ENCODE results near the gene PSMB2. TPM values are rescaled to one million over a fixed set of nuclear protein-coding genes. Genes with fewer than 3 reads are reported as not detected.
"Not testable (repeated sequence)": the region's sequence is repeated elsewhere in the genome, so short reads cannot be mapped to it uniquely, and the experiment has no call there.

PSMB2 gene
- 39.3 TPM for total RNA-seq

DNA sequence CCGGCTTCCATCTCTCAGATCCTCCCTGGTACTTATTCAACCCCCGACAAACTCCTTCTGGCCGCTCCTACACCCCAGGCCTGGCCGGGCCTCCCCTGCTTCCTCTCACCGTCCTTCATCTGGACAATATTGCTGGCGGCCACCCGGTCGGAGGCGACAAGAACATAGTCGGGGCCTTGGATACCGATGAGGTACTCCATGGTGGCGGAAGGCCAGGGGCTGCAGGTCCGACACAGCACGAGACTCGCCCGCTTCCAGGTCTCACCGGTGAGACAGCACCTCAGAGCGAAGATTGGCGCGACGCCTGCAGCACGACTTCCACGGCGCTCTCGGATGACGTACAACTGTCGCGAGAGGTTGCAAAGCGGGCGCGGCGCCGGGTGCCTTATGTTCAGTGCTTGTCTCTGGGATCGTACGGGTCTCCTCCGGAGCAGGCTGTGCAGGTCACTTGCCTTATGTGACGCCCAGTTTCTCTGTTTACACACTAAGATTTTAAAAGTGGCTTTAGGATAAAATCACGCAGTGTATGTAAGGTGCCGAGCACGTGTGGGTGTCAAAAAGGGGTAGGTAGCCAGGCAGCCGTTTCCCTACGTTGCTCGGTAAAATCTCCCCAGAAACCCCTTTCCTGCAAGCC is at the start of gene PSMB2:
Gene PSMB2 (minus strand): TSS at position 294 of the 634 bp plus-strand sequence. CDS start 94 bp downstream, at position 200.
- DNase-seq (ENCODE audit: low spot score) (peak; percentile 97), ATAC-seq (peak; percentile 90)

DNA sequence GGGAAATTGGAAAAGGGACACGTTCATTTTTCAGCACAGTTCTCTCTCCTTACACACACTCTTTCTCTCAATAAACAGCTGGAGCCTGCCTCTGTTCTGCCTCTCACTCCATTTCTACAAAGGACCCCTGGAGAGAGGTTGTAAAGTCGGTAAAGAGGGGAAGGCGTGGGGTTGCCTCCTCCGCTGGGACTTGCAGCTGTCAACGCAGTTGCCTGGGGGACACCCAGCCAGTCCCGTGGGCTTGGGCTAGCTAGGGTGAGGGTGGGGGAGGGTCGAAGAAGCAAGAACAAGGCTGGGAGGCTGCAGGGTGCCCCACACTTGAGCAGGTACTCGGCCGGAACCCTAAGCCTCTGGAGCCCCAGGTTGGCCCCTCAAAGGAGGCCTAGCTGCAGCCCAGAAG is 49.8 kb upstream of the PSMB2 start:
- no peak for DNase-seq (ENCODE audit: low spot score)
- no peak for ATAC-seq

DNA sequence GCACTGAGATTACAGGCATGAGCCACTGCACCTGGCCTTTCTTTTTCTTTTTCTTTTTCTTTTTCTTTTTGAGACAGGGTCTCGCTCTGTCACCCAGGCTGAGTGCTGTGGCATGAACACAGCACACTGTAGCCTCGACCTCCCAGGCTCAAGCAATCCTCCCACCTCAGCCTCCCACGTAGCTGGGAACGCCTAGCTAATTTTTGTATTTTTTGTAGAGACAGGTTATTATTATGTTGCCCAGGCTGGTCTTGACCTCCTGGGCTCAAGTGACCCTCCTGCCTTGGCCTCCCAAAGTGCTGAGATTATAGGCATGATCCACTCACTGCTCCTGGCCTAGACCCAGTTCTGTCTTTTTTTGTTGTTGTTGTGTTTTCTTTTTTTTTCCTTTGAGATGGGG is 48.8 kb upstream of the PSMB2 start:
- not testable (repeated sequence) for DNase-seq (ENCODE audit: low spot score); ATAC-seq

DNA sequence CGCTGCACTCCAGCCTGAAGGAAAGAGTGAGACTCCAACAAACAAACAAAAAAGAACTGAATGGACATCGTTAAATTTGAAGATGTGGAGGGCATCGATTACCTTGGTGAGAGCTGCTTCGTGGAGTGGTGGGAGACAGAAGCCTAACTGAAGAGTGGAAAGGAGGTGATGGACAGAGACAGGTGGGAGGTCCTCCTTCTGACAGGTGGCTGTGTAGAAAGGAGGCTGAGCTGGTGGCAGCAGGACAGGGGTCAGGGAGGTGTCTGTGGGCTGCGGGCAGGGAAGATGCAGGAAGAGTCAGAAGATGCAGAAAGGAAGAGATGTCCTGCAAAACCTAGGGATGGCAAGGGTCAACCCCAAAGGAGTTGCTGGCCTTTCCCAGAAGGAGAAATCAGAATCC is 46.8 kb upstream of the PSMB2 start:
- DNase-seq (ENCODE audit: low spot score) (no peak), ATAC-seq (no peak)

DNA sequence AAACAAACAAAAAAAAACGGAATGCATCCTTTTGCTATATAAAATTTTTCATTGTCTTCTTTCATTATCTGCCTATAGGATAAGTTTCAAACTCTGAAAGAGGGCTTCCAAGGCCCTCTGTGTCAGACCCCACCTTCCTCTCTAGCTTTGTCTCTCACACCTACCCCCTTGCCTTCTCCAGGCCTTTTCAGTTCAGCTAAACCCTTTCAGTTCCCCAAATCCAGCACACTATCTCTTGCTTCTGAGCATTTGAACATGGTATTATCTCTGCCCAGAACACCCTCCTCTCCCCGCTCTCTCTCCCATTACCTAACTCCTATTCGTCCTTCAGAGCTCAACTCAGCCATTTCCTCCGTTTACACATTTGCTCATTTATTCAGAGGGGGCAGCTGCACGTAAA is 41.7 kb upstream of the PSMB2 start:
- no peak for ATAC-seq
- DNase-seq (ENCODE audit: low spot score) = no peak

DNA sequence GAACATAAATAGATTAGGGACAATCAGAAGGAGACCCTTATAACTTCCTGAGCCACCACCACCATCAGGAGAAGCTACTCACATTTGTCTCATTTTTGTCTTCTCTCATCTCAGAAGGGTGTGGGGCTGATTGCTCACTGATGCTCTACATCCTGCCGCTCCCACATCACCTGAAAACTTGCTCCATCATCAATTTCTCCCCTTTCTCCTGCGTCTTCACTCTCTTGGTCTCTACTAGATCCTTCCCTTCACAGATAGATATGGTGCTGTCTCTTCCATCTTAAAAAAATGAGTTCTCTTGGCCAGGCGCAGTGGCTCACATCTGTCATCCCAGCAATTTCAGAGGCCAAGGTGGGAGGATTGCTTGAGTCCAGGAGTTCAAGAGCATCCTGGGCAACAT is 38.9 kb upstream of the PSMB2 start:
- DNase-seq (ENCODE audit: low spot score) = no peak
- ATAC-seq = no peak

DNA sequence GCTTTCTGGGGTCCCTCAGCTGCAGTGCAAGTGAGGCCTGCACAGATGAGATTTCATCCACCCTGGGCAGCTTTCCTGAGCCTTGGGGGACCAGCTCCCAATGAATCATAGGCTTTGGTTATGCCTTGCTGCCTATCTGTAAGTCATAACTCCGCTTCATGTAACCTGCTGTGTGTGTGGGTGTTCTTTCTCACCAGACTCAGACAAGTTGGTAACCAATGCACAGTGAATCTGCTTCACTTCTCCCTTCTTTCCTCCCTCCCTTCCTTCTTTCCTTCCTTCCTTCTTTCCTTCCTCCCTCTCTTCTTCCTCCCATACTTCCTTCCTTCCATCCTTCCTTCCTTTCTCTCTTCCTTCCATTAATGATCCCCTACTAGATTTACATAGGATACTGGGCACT is 34.4 kb upstream of the PSMB2 start:
- no peak for ATAC-seq
- no peak for DNase-seq (ENCODE audit: low spot score)

DNA sequence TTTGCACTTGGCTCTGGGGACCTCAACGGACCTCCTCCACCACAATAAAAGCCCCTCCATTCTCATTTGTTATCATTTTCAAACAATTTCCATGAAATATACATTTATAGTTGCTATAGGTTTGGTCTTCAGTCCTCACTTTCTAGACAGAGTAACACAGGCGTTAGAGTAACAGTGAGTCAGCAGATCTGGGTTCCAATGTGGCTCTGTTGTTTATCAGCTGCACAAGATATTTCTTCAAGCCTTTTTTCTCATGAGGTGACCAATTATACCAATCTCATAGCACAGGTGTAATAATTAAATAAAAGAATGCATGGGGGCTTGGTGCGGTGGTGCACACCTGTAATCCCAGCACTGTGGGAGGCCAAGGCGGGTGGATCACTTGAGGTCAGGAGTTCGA is 32.8 kb upstream of the PSMB2 start:
- ATAC-seq (no peak), DNase-seq (ENCODE audit: low spot score) (no peak)

DNA sequence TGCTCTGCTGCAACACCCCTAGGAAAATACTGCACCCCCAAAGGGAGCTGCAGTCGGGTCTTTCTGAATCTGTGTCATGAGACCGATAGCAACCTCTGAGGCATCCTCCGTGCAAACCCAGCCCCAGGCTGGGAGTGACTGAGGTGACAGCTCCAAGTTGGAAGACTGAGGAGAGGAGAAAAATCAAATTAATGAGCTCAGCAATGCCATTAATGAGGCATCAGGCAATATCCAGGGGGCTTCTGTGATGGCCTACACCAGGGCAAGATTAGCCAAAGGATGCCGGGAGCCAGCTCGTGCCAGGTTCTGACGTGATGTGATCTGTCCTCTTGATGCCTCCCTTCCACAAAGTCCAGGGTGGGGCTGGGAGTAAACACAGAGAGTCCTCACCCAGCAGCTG is 30.8 kb upstream of the PSMB2 start:
- DNase-seq (ENCODE audit: low spot score) (no peak), ATAC-seq (no peak)

DNA sequence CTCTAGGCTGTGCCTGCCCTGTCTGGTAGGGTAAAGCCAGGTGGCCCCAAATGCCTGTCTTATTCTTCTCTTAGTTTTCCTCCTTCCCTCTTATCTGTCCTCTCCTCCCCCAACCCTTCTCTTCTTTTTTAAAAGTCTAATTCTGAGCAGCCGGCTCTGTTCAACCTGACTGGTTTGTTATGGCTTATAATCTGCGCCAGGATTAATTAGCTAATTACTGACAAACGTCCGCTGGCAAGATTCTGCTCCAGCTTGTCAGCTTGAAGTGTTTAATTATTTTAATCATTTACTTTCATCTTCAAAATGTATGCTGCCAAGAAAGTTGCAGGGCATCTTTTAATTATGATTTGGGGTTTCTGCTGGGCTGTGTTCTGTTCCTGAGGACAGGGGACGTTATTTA is 27.2 kb upstream of the PSMB2 start:
- no peak for ATAC-seq
- no peak for DNase-seq (ENCODE audit: low spot score)

DNA sequence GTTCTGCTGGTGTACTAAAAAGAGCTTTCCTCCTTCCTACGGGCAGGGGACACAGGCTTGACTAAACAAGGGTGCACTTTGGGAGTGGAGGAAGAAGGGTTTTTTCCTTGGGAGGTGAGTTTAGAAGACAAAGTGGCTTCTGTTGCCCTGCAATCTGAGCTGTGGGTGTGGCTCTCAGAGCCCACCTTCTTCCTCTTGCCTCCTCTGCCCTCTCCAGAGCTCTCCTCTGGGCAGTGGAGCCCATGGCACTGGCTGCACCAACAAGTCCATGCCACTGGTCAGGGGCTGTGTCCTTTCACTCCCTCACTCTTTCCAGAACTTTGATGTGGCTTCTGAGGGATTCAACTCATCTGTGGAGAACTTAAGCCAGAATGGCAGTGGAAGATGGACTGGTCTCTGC is 25.6 kb upstream of the PSMB2 start:
- DNase-seq (ENCODE audit: low spot score) = no peak
- ATAC-seq = no peak

DNA sequence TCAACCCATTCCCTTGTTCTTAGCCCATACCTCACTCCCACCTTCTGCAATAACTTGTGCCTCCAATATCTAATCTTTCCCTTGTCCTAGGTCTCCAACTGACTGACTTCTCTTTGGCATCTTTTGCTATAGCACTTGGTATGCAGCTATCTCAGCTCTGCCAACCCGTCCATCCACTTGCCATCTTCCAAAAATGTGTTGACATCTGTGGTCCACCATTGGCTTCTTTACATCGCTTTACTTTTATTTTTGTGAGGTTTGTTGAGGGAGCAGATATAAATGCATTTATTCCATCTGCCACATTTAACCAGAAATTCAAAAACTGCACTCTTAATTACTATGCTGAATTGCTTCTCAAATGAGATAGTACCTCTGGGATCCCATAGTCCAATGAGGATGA is 24.9 kb upstream of the PSMB2 start:
- ATAC-seq (no peak), DNase-seq (ENCODE audit: low spot score) (no peak)

DNA sequence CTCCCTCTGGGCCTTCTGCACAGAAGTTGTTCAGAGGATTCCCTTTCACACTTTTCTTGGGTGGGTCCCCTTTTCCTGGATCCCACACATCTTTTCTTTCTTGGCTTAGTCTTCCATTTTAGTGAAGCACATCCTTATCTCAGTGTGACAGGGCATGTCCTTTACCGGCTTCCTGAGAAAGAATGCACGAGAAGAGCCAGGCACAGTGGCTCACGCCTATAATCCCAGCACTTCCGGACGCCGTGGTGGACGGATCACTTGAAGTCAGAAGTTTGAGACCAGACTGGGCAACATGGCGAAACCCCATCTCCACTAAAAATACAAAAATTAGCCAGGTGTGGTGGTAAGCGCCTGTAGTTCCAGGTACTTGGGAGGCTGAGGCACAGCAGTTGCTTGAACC is 22.1 kb upstream of the PSMB2 start:
- DNase-seq (ENCODE audit: low spot score) (no peak), ATAC-seq (no peak)

DNA sequence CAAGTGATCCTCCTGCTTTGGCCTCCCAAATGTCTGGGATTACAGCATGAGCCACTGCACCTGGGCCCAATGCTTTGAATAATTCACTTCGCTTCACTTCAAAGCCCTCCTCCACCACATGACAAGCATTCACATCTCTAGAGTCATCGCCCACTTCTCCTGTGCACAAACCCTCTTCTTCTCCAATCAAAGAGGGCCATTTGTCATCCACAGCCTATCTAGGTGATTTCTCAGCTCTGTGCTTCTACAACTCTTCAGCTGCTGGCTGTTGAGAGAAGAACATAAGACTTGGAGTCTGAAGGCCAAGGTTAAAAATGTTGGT is 20.1 kb upstream of the PSMB2 start:
- DNase-seq (ENCODE audit: low spot score) (no peak), ATAC-seq (no peak)

DNA sequence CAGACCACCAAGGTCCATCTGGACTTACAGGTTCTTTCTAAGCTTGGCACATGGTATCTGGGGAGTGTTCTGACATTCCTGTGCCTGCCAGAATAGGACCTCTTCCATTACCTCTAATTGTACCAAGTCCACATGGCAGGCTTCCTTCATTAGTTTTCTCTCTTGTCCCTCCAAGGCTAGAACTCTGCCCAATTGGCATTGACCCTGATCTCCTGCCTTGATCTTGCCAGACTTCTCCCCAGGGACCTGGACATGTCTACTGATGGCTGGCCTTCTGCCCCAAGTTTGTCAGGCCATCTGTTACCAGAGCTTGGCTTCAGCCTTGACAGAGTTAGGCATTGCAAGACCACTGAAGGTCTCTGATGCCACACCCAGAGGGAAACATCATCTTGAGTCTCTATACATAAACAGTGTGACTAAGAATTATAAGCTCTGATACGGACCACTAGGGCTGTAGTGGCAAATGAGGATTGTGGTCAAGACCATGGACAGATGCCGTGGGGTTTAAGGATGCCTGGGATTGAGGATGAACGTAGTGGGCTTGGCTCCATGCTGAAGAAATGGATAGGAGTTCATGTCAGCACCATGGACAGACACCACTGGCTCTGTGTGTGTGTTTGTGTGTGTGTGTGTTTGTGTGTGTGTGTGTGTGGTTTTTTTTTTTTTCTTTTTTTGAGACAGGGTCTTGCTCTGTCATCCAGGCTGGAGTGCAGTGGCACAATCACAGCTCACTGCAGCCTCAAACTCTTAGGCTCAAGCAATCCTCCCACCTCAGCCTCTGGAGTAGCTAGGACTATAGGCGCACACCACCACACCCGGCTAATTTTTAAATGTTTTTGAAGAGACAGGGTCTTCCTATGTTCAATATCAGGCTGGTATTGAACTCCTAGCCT is 19.5 kb upstream of the PSMB2 start:
- DNase-seq (ENCODE audit: low spot score) (no peak), ATAC-seq (peak; percentile 41)

DNA sequence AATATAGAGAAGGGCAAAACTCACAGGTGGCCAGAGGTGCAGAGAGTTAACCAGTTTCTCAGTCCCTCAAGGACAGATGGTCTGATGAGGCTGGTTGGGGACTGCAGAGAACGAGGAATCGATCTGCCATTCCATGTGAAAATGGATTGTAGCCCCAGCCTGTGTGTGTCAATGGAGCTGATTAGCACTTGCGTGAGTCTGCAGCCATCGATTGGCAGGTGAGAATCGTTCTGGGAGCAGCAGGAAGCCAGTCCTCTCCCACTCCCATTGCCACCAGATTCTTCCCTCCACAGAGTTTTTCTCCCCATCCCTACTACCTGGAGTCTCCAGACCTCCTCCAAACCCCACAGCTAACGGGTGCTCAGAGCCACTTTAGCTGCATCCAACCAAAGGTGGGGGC is 18.3 kb upstream of the PSMB2 start:
- ATAC-seq (no peak), DNase-seq (ENCODE audit: low spot score) (no peak)

DNA sequence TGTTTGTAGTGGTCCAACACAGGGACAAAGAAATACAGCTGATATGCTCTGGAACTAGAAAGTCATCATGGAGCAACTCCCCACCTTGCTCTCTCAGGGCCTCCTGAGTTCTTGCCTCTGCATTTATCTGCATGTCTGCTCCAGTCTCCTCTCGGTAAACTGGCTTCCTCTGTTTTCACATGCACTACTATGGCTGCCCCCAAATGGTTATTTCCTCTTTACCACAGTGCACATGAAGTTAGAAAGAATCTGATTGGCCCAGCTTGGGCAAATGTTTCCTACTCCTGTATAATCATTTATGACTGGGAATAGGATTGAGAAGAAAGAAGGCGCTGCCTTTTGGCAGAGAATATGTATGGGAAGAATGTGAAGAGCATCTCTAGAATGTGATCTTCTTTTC is 16.5 kb upstream of the PSMB2 start:
- DNase-seq (ENCODE audit: low spot score) (no peak), ATAC-seq (no peak)

DNA sequence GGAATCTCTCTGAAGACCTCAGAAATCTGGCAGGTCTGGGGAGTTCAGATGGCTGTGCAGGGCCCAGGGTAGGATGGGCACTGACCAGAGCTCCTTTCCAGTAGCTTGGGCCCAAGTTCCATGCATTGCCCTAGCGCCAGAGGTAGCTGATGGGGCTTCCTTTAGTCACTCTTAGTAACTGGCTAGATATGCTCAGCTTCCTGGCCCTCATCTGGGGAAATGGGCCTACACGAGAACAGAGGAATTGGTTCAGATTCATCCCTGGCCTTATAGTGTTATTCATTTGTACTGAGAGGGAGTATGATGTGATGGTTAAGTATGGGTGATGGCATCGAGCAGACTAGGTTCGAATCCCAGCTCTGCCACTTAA is 15.5 kb upstream of the PSMB2 start:
- no peak for ATAC-seq
- no peak for DNase-seq (ENCODE audit: low spot score)

DNA sequence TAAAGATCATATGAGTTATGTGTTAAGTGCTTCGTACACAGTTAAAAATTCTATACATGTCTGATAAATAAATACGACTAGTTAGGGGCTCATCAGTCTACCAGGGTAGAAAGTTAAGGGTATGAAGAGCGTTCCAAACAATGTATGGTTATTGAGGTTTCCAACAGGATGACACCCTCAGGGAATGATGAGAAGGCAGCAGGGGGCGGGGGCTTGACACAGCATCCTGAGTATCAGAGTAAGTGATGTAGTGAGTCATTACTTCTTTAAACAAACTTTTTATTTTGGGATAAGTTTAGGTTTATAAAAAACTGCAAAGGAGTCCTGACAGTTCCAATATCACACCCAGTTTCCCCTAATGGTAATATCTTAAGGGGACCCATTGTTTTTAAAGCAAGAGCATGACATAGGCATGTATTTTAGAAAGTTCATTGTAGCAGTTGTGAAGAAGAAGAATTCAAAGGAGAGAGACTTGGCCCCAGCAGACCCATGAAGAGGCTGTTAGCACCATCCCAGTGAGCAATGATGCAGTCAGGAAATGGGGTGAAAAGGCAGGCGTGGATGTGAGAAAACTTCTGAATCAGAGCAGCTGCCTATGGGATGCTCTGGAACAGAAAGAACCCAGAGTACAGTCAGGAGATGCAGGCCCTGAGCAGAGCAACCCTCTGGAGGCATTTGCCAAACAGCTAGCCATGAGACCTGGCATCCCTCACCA is 15.0 kb upstream of the PSMB2 start:
- ATAC-seq = no peak
- no peak for DNase-seq (ENCODE audit: low spot score)

DNA sequence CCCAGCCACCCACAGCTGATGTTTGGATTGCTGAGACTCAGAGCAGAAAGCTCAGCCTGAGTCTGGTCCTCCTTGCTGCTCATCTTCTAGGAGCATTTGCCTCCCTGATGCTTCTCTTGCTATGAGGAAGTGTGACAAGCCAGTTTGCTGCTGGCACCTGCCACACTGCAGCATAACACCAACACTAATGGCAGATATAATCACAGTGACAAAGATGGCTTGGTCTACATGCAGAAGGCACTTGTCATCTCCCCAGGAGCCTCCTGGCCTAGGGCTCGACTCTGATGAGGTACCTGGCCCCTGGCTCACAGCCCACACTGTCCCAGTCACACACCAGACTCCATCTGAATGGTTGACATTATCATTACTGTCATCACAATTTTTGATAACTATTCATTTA is 13.9 kb upstream of the PSMB2 start:
- no peak for ATAC-seq
- no peak for DNase-seq (ENCODE audit: low spot score)

DNA sequence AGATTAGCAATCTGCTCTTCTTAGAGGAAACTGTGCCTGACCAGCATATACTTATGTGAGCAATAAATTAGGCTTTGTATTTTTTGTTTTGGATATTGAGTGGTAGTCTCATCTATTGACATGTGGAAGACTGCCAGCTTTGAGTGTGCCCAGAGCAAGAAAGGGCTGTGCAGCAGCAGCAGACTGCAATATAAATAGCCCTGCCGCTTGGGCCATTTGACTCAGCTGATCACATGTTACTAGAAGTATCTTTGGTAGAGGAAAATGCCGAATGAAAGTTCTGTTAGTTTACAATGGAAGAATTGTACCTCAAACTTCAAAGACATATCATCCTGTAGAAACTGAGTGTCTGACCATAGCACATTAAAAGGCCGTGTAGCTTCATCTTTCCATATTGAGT is 9.1 kb upstream of the PSMB2 start:
- ATAC-seq (no peak), DNase-seq (ENCODE audit: low spot score) (no peak)

DNA sequence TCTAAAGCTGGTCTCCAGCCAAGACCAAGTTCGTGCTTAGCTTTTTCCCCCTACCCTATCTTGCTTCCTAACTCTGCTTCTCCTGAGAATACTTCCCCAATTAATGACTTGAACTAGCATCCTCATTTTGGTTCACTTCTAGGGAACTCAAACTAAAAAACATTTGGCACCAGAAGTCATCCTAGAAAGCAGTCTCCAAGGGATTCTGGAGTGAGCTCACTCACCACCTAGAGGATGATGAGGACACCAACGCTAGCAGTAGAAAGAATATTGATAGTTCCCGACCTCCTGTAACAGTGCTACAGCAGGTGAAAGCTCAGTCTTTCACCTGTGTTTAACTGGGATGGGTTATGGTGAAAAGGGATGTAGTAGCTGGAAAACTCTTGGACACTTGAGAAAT is 4.7 kb upstream of the PSMB2 start:
- no peak for DNase-seq (ENCODE audit: low spot score)
- peak; percentile 48 for ATAC-seq

Measured in left lobe of liver (tissue), 2 donors.